HG02571 (cell line): Measurements from ENCODE around the gene DNAJC11.
"Not testable (repeated sequence)": the region's sequence is repeated elsewhere in the genome, so short reads cannot be mapped to it uniquely, and the experiment has no call there.

Source experiments
- ATAC-seq: cut with Tn5 transposase; IDR thresholded peaks from one replicate; pipeline ENCODE4 v1.9.1; 2021; ENCODE audit warnings: mild to moderate bottlenecking, moderate library complexity; ENCODE audit not compliant: unreplicated experiment

DNAJC11 gene

GRCh38 chr1:6658359-6659060 lies 43.1 kb downstream of the DNAJC11 start:
- ATAC-seq, result no peak

DNA sequence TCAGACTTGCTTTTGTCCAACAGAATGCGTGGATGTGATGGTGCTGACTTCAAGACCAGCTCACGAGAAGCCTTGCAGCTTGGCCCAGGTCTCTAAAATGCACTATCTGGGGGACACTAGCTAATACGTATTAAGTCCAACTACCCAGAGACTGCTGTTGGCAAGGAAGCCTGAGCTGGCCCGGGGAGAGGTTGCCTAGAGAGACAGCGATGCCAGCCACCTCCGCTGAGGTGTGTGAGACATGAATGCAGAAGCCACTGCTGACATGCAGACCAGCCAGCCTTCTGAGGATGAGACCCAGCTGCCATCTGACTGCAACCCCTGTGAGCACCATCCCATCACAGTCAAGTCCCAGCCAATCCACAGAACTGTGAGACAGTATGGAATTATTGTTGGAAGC lies 44.5 kb downstream of the DNAJC11 start:
- no peak for ATAC-seq

DNA sequence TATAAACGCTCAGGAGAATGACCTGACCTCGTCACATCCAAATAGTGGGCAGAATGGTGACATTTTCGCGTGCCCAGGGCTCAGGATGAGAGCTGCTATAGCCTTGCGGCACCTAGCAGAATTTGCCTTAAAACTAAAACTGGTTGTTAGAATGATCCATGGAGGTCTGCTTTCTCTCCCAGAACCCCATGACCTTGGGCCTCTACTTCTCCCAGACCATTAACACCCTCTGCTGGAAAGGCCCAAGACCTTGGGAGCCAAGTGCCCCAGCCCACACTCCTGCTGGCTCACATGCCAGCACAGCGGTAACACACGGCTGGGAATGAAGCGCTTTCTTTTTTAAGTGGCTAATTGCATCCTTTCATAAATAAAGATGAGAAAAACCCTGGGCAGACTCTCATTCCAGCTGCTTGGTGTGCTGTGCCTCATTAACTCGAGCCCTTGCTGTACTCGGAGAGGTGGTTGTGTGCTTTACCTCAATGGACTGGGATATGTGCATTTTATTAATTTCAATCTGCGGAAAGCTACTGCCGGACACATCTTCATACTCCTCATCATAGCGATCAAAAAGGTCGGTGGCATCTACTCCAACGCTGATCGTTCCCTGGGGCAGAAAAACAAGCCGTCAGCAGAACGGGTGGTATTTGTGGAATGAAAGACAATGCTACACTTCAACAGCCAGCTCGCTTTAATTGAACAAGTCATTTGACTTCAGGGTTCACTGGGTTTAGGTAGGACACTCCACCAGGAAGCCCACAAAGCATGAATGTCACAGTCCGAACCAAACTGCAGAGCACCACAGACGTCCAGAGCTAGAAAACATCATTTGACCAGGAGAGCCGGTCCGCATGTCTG lies 48.0 kb downstream of the DNAJC11 start:
- no peak for ATAC-seq

DNA sequence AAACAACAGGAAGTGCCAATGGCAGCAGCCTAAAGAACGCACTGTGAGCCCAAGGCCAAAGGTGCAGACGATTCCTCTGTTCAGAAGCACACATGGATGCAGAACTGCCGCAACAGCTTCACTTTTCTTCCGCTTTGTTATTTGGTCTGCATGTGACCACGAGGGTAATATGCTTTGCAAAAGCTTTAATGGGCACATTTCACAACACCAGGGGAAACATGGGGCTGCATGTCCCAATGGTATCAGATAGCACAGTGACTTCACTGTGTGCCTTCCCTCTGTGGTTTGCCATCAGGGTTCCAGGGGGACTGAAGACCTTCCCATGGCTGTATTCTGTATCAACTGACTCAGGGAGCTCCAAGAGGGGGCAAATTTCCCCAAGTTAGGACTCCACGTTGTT lies 48.6 kb downstream of the DNAJC11 start:
- ATAC-seq, result no peak

- ATAC-seq, result no peak
These were observed 49.7 kb downstream of the DNAJC11 start for GRCh38 chr1:6651909-6652308.

DNA sequence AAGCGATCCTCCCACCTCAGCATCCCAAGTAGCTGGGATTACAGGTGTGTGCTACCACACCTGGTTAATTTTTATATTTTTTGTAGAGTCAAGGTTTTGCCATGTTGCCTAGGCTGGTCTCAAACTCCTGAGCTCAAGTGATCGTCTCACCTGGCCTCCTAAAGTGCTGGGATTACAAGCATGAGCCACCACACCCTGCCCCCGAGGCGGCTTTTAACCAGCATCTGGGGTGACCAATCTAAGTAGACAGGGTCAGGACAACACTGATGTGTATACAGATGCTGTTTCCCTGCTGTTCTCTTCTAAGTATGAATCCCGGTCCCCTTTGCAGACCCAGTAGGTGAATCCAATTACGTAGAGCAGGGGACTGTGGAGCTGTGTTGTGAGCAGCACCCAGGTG lies 53.1 kb downstream of the DNAJC11 start:
- ATAC-seq, result no peak

GRCh38 chr1:6646499-6647148 lies 55.0 kb downstream of the DNAJC11 start:
- ATAC-seq, result no peak

DNA sequence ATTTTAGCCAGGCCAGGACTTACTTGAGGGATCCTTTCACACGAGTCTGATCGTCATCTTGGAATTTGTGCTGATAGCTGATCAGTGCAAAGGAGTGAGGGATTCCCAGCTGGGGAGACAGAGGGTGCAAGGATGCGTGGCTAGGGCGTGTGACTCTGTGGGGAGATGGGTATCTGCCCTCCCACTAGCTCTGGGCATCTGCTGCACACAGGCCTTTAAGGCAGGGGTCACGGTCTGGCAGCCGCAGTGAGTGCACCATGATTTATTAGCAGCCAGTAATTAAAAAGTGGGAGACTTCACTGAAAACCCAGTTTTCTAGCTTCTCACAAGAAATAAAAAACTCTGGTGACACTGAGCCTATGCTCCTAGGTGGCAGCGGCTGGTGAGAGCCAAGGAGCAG lies 56.6 kb downstream of the DNAJC11 start:
- no peak for ATAC-seq

- ATAC-seq, result not testable (repeated sequence)
These were observed 60.7 kb downstream of the DNAJC11 start for GRCh38 chr1:6640867-6641266.

DNA sequence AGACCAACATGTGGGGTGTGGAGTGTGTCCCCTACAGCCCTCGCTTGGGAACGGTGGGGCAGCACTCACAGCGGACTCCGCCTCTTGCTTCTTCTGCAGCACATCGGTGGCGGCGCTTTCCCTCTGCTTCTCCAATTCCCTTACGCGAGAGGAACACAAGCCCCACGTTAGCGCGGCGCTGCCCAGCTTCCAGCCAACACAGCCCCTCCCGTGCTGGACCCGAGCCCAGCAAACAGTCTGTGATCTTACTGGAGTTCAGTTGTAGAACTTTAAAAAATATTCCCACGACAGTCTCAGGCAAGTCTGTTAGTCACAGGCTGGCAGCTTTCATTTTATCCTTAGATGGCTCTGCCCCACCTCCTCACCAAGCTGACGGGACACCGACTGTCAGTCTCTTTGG lies 63.4 kb downstream of the DNAJC11 start:
- ATAC-seq, result no peak

- ATAC-seq, result no peak
These were observed 63.8 kb downstream of the DNAJC11 start for GRCh38 chr1:6637770-6638169.

DNA sequence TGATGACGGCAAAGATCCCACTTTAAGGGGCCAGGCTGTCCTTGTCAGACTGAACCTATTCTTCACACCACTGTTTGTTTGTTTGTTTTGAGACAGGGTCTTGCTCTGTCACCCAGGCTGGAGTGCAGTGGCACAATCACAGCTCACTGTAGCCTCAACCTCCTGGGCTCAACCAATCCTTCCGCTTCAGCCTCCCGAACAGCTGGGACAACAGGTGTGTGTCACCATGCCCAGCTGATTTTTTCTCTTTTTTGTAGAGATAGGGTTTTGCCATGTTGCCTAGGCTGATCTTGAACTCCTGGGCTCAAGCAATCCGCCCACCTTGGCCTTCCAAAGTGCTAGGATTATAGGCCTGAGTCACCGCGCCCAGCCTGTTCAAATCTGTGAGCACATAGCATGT lies 64.8 kb downstream of the DNAJC11 start:
- ATAC-seq, result not testable (repeated sequence)

DNA sequence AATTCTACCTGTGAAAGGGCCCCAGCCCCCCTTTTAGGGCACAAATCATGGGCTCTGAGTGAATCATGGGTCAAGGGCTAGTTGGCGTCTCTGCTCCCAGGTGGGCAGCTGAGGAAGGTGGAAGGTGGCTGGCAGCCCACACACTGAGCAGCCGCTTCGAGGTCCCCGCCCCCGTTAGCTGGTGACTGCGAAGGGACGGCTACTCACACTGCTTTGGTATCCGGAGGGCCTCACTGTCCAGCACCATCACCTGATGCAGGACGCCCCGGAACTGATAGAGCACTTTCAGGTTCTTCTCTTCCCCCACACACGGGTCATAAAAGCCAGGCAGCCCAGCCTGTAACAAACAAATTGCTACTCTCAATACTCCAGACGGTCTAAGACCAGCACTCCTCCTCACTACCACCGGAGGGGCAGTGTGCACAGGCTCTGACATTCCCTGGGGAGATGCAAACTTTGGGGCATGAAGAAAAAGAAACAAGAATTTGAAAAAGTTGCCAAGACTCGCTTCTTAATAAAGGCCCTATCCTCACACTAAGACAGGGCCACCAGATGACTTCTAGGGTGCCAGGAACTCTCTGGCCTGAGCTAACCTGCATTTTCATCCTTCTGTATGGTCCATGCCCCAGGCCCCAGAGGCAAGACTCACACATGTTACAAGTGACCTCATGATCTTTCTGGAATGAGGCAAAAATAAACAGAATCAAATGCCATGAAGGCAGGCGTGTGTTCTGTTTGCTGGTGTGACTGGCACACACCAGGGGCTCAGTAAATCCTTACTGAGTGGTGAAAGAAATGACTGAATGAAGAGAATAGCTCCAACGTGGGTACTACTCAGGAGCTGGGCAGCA lies 65.5 kb downstream of the DNAJC11 start:
- no peak for ATAC-seq

DNA sequence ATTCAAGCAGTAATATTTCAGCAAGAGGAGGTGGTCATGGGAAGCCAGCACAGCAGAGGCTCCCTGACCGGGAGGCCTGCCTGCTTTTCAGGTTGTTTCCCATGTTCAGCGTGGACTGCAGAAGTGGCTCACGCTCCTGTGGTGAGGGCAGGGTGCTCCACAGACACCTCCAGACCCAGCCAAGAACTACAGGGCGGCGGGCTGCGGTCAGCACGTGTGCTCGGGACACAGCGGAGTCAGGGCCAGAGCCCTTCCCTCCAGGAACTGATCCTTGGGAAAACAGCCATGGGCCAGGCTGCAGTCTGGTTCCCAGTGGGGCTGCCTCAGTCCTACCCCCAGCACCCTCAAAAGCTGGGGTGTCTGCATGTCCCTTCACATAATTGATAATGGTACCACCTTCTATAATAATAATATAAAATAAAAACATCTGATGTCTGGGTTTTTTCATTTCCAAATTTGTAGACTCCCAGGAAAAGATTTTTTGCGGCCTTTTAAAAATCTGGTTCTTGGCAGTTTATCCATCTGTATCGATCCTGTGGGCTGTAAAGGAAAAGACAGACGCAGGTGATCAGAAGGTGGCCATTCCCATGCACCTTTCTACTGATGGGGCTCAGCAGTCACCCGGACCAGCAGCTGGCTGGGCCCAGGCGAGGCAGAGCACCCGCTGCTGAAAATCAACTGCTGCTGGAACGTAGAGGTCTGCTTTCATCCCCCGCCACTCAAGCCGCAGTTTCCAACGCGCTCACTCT lies 66.3 kb downstream of the DNAJC11 start:
- no peak for ATAC-seq

DNA sequence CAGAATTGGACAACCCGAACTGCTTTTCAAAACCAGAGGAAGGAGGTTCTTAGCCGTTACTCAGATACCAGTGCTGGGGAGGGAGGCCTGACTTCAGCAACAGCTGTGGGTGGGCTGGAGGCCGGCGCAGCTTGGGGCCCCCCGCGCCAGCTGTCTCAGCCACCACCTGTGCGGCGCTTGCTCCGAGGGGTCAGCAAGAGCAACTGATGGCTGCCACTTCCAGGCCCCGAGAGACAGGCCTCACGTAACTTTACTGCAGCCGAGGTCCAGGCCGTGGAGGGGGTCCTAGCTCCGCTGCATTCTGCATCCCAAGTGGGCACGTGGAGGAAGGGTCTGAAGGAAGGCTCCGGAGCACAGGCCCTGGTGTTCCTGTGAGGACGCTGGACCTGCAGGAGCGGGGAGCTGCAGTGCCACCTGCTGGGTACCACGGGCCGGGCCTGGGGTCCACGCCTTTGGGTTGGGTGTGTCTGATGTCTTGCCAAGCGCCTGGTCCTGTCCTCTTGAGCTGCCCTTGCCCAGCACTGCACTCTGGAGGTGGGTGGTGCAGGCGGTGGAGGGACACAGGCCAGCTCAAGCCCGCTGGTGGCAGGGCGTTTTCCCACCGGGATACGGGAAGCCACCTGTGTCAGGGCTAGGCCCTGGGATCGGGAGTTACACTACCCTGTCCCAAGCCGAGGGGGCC lies 67.1 kb downstream of the DNAJC11 start:
- ATAC-seq, result no peak

- ATAC-seq, result no peak
These were observed 68.8 kb downstream of the DNAJC11 start for GRCh38 chr1:6632588-6633514.

DNA sequence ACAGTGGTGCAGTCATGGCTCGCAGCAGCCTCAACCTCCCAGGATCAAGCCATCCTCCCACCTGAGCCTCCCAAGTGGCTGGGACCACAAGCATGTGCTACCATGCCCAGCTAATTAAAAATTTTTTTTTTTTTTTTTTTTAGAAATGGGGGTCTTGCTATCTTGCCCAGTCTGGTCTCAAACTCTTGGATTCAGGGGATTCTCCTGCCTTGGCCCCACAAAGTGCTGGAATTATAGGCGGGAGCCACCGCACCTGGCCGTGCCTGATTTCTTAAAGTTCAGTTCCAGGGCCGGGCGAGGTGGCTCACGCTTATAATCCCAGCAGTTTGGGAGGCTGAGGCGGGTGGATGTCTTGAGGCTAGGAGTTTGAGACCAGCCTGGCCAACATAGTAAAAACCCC lies 70.6 kb downstream of the DNAJC11 start:
- no peak for ATAC-seq

DNA sequence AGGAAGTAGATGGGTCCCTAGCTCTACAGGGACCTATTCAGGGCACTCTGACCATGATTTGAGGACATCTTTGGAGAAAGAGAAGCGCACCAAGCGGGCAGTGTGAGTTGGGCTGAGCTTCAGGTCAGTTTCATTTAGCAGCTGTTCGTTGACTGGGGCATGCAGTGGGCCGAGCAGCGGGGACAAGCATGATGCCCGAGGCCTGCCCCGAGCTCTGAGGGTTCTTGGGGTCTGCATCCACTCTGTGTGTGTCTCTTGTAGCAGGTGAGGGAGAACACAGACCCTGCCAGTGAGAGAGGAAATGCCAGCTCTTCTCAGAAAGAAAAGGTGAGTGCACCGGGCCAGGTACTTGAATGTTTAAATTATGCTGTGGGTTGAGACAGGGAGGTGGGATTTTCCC lies 71.6 kb downstream of the DNAJC11 start:
- no peak for ATAC-seq
